Astrocyte of the cerebellum (primary cell): ENCODE results near the gene PNPLA5.

Experiments
- DNase-seq: peaks from one replicate; pipeline ENCODE4 v3.0.0-alpha.2; 2011; ENCODE audit warnings: low read depth
- H3K4me3 ChIP-seq: 2 replicates; pipeline ENCODE4 v1.5.1; 2011; ENCODE audit warnings: mild to moderate bottlenecking, low read depth, low read length, moderate library complexity
- CTCF ChIP-seq: IDR thresholded peaks from 2 replicates; pipeline ENCODE4 v1.5.1; 2012; ENCODE audit warnings: low read length, low read depth, moderate library complexity, mild to moderate bottlenecking; ENCODE audit errors: missing control alignments
- in situ Hi-C: cut with HindIII; loops from 2 replicates; pipeline ENCODE4 v1.10.0; 2017; ENCODE audit warnings: low sequenced_read_pairs

PNPLA5 gene

GRCh38 chr22:43848366-43849171 is 43.2 kb downstream of the PNPLA5 start:
- DNase-seq, result no peak
- no peak overlapping the region for H3K4me3 ChIP-seq
- peak; percentile 65 for TF ChIP-seq CTCF
- in situ Hi-C loops, result loop anchor here (5.0 kb wide), 1 partner anchor 39 kb away; no protein-coding TSS in a partner anchor

GRCh38 chr22:43847376-43848289 is 44.2 kb downstream of the PNPLA5 start:
- no peak overlapping the region for H3K4me3 ChIP-seq
- DNase-seq, result no peak
- in situ Hi-C loops, result loop anchor here (5.0 kb wide), 1 partner anchor 40 kb away; no protein-coding TSS in a partner anchor
- no peak for TF ChIP-seq CTCF

- DNase-seq, result no peak
- TF ChIP-seq CTCF, result no peak
- no peak overlapping the region for H3K4me3 ChIP-seq
- in situ Hi-C loops, result loop anchor here (5.0 kb wide), 1 partner anchor 40 kb away; no protein-coding TSS in a partner anchor
These were observed 44.8 kb downstream of the PNPLA5 start for GRCh38 chr22:43846966-43847365.

GRCh38 chr22:43845981-43846380 is 45.8 kb downstream of the PNPLA5 start:
- in situ Hi-C loops, result loop anchor here (5.0 kb wide), 1 partner anchor 41 kb away; no protein-coding TSS in a partner anchor
- no peak for DNase-seq
- TF ChIP-seq CTCF, result no peak
- H3K4me3 ChIP-seq, result no peak overlapping the region

GRCh38 chr22:43844560-43845545 is 47.0 kb downstream of the PNPLA5 start:
- DNase-seq, result no peak
- in situ Hi-C loops, result loop anchor here (5.0 kb wide), 1 partner anchor 42 kb away; no protein-coding TSS in a partner anchor
- no peak overlapping the region for H3K4me3 ChIP-seq
- no peak for TF ChIP-seq CTCF
